Pancreas (tissue), 10 donors: ENCODE measurements around the gene ST3GAL4. TPM values are rescaled to one million over a fixed set of nuclear protein-coding genes. Genes with fewer than 3 reads are reported as not detected.

Experiments
- ATAC-seq, 4 donors: fragments of 200-7000 bp; cut with Tn5 transposase; one replicate each; pipeline versions ENCODE4 v1.8.0 to v1.9.1; 2020; ENCODE audit warnings: mild to moderate bottlenecking in 4 of 4, moderate library complexity in 4 of 4
- DNase-seq, 6 donors: peaks; one replicate each; pipeline ENCODE4 v3.0.0-alpha.2; 2020
- FAIRE-seq: peaks from 2 replicates; lab custom pipeline; 2012; peaks lifted over from hg19 to GRCh38; lab: Jason Lieb, UNC
- H3K27ac ChIP-seq, 4 donors: fragments of 200-600 bp; sonication (generic); 1 replicate in 3 of 4; 2 replicates in 1 of 4; pipeline versions ENCODE4 v1.5.0 to v1.8.0; 2020
- H3K27me3 ChIP-seq, 4 donors: fragments of 200-600 bp; one replicate each; pipeline ENCODE4 v1.8.0; 2021
- H3K36me3 ChIP-seq, 3 donors: fragments of 200-600 bp; sonication (generic) in 1 of 3; one replicate each; pipeline versions ENCODE4 v1.5.0 to v1.8.0; 2020 to 2021
- H3K4me1 ChIP-seq, 3 donors: fragments of 200-600 bp; one replicate each; pipeline ENCODE4 v1.8.0; 2021
- H3K4me3 ChIP-seq, 4 donors: fragments of 200-600 bp; sonication (generic) in 2 of 4; one replicate each; pipeline versions ENCODE4 v1.5.0 to v1.8.0; 2020 to 2021
- H3K9me3 ChIP-seq, 4 donors: fragments of 200-600 bp; one replicate each; pipeline ENCODE4 v1.8.0; 2021
- WGBS, 2 donors: extraction: QIAGEN DNeasy Blood & Tissue Kit; methylation state at CpG; one replicate each; pipeline ENCODE4 v1.1.7; 2013; 5-methylcytosine and 5-hydroxymethylcytosine counted together
- intact Hi-C, 3 donors: fragments of 100-400 bp; cut with DNase I; formaldehyde crosslinking; loops; one replicate each; pipeline versions ENCODE4 v1.11.1 to v1.14.2; 2022
- polyA plus RNA-seq, 2 donors: library from polyadenylated mRNA; stranded (reverse); fragments of 200-250 nt; gene quantifications; one replicate each; pipeline ENCODE4 v1.2.3, GENCODE V29; 2013
- total RNA-seq, 6 donors: library from RNA; stranded (reverse); fragmentation: NEBNext Ultra II Directional in 4 of 6; extraction: Animal tissue kit (Norgen Biotek cat#: 25700) in 4 of 6; gene quantifications; one replicate each; pipeline versions ENCODE4 v1.2.1 to v1.2.4, GENCODE V29; 2021 to 2023
- TF ChIP-seq, protein P1 (sequence below), 4 donors: fragments of 200-600 bp; sonication (generic) in 3 of 4; IDR thresholded peaks; one replicate each; pipeline versions ENCODE4 v1.5.0 to v1.8.0; 2021; ENCODE audit warnings: antibody characterized with exemption in 4 of 4
- donor health status: healthy with polysubstance abuse.
- donor health status: DM: no; HTN: no; CAD: no; lungs with moderate emphysema.
- donor health status: DM: no; HTN: no; CAD: no.
- donor health status: control.
- donor health status: control.
- donor health status: Bipolar disorder and iron deficiency.
- donor health status: DM: yes; HTN: yes; CAD: no.
- donor health status: DM: no; HTN: no; CAD: no.
- donor health status: DM: no; HTN: no; CAD: no.
- donor health status: DM: yes; HTN: yes; CAD: no.

The ST3GAL4 gene
- total and polyA plus RNA-seq, 8 donors = 2.6 to 12.9 (median 9.4) TPM

DNA sequence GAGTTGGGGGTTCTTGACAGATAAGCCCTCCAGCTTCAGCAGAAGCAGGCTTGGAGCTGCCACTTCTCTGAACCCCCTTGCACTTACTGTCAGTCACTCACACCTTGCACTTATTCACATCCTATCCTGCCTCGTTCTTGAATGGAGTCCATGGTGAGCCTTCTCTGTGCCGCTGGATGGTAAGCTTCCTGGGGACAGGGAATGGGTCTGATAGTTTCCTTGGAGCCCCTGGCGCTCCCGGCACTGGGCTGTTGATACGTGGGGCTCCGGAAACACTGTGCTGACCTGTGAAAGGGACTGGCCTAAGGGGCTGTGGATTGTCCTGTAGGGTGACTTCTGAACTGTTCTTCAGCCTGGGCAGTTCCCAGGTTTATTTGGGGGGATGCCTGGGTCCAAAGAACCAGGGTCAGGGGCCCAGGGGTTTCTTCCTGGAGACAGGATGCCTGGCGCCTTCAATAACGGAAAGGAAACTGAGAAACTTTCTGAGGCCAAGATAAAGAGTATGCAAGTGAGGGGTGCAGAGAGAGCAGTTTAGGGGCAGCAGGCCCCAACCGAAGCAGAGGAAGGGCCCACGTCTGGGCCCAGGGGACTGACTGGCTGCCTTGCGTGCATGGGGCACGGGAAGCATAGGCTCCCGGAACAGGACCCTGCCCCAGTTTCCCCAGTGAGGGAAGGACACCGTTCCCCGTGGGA lies 709 bp upstream of the ST3GAL4 start:
- intact Hi-C loops = no loop called here
- peak in 1 of 6 donors; percentile 46 for DNase-seq
- Histone ChIP-seq H3K4me1 (peaks cover 0 to 18% (median 4%) of the 10 kb centered on the region in 3 donors), H3K27me3 (no peaks in the 10 kb centered on the region), H3K27ac (peak overlapping the region in 1 of 4 donors; percentile 17), H3K9me3 (no peaks in the 10 kb centered on the region), H3K4me3 (peak overlapping the region; percentile 20 to 63 (median 52)), H3K36me3 (no peaks in the 10 kb centered on the region)
- no peak for FAIRE-seq
- 52 to 55% methylated on average over 15 of the region's 15 CpGs for WGBS, 2 donors
- TF ChIP-seq, protein P1, sequence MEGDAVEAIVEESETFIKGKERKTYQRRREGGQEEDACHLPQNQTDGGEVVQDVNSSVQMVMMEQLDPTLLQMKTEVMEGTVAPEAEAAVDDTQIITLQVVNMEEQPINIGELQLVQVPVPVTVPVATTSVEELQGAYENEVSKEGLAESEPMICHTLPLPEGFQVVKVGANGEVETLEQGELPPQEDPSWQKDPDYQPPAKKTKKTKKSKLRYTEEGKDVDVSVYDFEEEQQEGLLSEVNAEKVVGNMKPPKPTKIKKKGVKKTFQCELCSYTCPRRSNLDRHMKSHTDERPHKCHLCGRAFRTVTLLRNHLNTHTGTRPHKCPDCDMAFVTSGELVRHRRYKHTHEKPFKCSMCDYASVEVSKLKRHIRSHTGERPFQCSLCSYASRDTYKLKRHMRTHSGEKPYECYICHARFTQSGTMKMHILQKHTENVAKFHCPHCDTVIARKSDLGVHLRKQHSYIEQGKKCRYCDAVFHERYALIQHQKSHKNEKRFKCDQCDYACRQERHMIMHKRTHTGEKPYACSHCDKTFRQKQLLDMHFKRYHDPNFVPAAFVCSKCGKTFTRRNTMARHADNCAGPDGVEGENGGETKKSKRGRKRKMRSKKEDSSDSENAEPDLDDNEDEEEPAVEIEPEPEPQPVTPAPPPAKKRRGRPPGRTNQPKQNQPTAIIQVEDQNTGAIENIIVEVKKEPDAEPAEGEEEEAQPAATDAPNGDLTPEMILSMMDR (IDR thresholded peaks at IDR 0.05) = no peak
- ATAC-seq = peak in 1 of 4 donors; percentile 2

DNA sequence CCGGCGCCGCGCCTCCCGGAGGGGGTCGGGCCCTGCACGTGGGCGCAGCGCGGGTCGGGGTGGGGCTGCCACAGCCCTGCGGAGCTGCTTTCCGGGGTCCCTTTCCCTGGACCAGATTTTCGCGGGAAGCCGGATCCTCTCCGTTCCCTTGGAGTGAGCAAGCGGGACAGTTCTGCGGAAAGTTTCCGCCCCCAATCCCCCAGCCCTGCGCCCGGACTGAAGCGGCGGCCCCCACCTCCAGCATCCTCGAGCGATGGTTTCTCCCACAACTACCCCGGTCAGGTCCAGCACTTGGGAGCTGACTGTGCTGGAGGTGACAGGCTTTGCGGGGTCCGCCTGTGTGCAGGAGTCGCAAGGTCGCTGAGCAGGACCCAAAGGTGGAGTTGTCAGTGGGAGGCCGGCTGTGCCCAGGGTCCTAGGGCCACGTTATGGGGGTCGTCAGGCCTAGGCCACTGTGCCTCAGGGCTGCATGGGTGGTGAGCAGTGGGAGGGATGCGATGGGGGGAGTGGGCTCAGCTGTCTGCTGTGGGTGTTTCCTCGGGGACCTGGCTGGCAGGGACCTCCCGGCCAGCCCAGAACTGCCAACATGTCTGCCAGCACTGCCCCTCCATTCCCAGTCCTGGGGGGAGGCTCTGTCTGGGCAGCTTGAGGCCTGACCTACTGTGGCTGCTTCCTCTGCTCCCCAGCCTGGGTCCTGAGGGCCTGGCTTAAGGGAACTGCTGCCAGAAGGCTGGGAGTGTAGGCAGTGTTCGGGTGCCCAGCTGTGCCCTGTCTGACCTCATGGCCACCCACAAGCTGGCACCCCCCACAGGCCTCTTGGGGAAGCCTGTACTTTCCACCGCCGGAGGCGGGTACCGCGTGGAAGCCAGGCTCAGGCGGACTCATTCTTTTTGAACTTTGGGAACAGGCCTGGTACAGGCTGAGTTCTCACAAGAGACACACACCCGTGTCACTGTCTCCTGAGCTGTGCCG lies 726 bp downstream of the ST3GAL4 start:
- intact Hi-C loops = no loop called here
- DNase-seq (peak in 2 of 6 donors; percentile 30 to 61), FAIRE-seq (no peak), ATAC-seq (peak in 3 of 4 donors; percentile 1 to 20 (median 7))
- H3K36me3 ChIP-seq = no peaks in the 10 kb centered on the region
- no peak overlapping the region for H3K27ac ChIP-seq
- H3K9me3 ChIP-seq = no peaks in the 10 kb centered on the region
- 30 to 48% methylated on average over 29 to 46 of the region's 46 CpGs for WGBS, 2 donors
- no peaks in the 10 kb centered on the region for H3K27me3 ChIP-seq
- TF ChIP-seq, protein P1 (IDR thresholded peaks at IDR 0.05) = no peak
- H3K4me3 ChIP-seq = peak overlapping the region; percentile 20 to 63 (median 52)
- peaks cover 0 to 14% (median 4%) of the 10 kb centered on the region in 3 donors for H3K4me1 ChIP-seq

DNA sequence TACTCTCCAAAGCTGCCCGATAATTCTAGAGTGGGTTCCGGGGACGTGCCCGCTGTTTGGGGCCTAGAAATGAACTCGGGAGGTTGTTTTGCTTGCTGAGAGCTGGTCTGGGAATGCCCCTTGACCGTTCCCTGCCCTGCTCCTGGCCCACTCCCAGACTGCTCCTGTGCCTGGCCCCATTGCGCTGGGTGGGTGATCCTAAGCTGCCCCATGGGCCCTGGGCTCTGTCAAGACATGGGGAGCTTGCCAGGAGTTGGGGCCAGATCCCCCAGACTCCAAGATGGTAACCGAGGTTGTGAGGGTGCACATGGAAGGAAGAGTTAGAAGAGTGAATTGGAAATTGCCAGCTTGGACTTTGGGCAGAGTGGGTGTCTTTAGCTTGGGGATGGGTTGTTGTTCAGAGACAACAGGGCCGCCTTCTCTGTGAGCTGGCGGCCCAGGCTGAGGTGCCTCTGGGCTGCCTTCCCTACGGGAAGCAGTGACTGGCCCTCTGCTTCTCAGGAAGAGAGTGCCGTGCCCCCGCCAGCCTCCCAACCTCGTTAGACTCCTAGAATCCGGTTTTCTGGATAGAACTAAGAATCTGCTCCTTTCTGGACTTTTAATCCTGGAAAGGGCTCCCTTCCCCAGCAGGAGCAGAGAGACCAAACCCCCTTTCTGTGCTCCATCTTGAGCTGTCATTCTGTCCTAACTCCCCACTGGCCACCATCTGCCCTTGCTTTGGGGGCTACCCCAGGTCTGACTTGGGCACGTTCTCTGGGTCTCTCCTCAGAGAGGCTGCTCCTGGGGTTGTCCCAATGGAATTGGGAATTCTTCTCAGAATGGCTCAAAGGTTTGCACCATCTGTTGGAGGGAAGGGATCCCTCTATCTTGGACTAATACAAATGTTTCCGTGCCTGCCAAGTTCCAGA lies 1.8 kb downstream of the ST3GAL4 start:
- TF ChIP-seq, protein P1 (IDR thresholded peaks at IDR 0.05) = no peak
- no peaks in the 10 kb centered on the region for H3K9me3 ChIP-seq
- intact Hi-C loops = no loop called here
- FAIRE-seq (no peak), DNase-seq (peak in 1 of 6 donors; percentile 30), ATAC-seq (no peak)
- WGBS, 2 donors = 87 to 89% methylated on average over 17 of the region's 17 CpGs
- H3K27ac ChIP-seq = no peak overlapping the region
- no peaks in the 10 kb centered on the region for H3K27me3 ChIP-seq
- H3K4me3 ChIP-seq = peak overlapping the region in 2 of 4 donors; percentile 57 to 63
- H3K4me1 ChIP-seq = peaks cover 0 to 9% (median 4%) of the 10 kb centered on the region in 3 donors
- H3K36me3 ChIP-seq = no peaks in the 10 kb centered on the region

DNA sequence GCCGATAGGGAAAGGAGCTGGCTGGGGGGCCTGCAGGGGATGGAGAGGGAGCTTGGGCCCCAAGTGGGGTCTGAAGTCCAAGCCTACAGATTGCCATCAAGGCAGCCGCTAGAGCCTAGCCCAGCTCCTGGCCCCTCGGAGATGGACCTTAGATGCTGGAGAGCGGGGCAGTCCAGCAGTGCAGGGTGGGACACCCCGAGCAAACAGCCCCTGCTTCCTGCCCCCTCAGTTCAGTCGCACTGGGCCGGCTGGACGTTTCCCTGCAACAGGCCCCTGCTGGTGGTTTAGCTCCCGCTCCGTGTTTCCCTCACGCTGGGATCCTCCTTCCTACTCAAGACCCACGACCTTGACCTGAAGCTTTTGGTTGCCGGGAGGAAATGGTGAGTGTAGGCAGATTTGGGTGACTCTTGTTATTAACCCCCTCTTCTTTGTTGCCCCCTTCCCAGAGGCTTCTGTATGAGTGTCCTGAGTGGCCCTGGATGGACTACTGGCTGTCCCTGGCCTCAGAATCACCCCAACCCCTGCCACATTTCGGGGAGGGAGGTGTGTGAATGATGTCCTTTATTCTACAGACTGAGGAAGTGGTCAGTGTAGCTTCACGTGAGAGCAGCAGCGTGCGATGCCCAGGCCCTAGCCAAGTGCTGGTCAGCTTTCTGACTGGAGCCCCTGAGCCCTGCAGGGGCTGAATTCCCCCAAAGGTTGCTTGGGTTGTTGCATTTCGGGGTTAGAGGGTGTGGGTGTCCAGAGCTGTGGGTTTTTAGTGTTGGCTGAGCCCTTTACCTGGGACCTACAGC lies 2.7 kb downstream of the ST3GAL4 start:
- no peaks in the 10 kb centered on the region for H3K27me3 ChIP-seq
- no peak for FAIRE-seq
- DNase-seq = peak in 1 of 6 donors; percentile 56
- H3K9me3 ChIP-seq = no peaks in the 10 kb centered on the region
- no peak overlapping the region for H3K4me3 ChIP-seq
- H3K4me1 ChIP-seq = peaks cover 0 to 9% (median 4%) of the 10 kb centered on the region in 3 donors
- intact Hi-C loops = no loop called here
- TF ChIP-seq, protein P1 (IDR thresholded peaks at IDR 0.05) = no peak
- no peaks in the 10 kb centered on the region for H3K36me3 ChIP-seq
- H3K27ac ChIP-seq = no peak overlapping the region
- ATAC-seq = no peak
- WGBS, 2 donors = 85 to 88% methylated on average over 18 of the region's 18 CpGs
